K562 (cell line): ENCODE measurements around the gene KIF26B. TPM values are rescaled to one million over a fixed set of nuclear protein-coding genes. Genes with fewer than 3 reads are reported as not detected.

Experiments
- ATAC-seq: fragments of 200-7000 bp; cut with Tn5 transposase; 3 replicates; pipeline ENCODE4 v1.9.1; 2020; ENCODE audit warnings: moderate library complexity
- BruUV-seq: library from RNA; stranded (reverse); fragments of 400-500 nt; replicated peaks from 2 replicates; lab custom pipeline; 2021; lab: Mats Ljungman, UMichigan
- CTCF ChIA-PET: fragments of 300-600 bp; formaldehyde crosslinking; extraction: SDS; loops from one replicate; lab custom pipeline; 2021; ENCODE audit warnings: low intra/inter-chr PET ratio; lab: Yijun Ruan, JAX
- POLR2A ChIA-PET: fragments of 300-600, 350-650 bp; sonication (Branson Sonifier 250); formaldehyde crosslinking; extraction: SDS; loops from one replicate; lab custom pipeline; 2021; ENCODE audit warnings: antibody characterized with exemption, inconsistent platforms; lab: Yijun Ruan, JAX
- DNase-seq, 4 experiments: peaks; one replicate each; pipeline versions ENCODE4 v3.0.0 to v3.0.0-alpha.2; 2011 to 2018; ENCODE audit warnings: low spot score in 3 of 4, mixed read lengths in 3 of 4; ENCODE audit errors: extremely low read depth in 1 of 4
- FAIRE-seq: peaks from 2 replicates; lab custom pipeline; 2011; peaks lifted over from hg19 to GRCh38; lab: Jason Lieb, UNC
- H2AFZ ChIP-seq: 2 replicates; pipeline ENCODE4 v1.6.0; 2011; ENCODE audit warnings: low read depth, low read length, control low read depth, inconsistent platforms
- H3K27ac ChIP-seq: fragments of 200-600 bp; 3 replicates; pipeline ENCODE4 v1.8.0; 2011; ENCODE audit warnings: low read depth, mild to moderate bottlenecking, control low read depth, inconsistent platforms, low read length, moderate library complexity, mixed read lengths; ENCODE audit errors: extremely low read depth
- H3K27me3 ChIP-seq, 2 experiments: fragments of 300-600 bp in 1 of 2; 2 replicates in 1 of 2; 3 replicates in 1 of 2; pipeline versions ENCODE4 v1.6.0 to v1.8.0; 2011; ENCODE audit warnings: inconsistent platforms in 2 of 2, low read length in 2 of 2, mild to moderate bottlenecking in 1 of 2, mixed read lengths in 1 of 2, moderate library complexity in 1 of 2; ENCODE audit not compliant: control insufficient read depth in 2 of 2, insufficient read depth in 2 of 2
- H3K36me3 ChIP-seq: fragments of 300-600 bp; 3 replicates; pipeline ENCODE4 v1.8.0; 2011; ENCODE audit warnings: mild to moderate bottlenecking, low read length, inconsistent platforms; ENCODE audit not compliant: control insufficient read depth, insufficient read depth
- H3K4me1 ChIP-seq, 2 experiments: fragments of 200-600 bp in 1 of 2; replicated peaks in 1 of 2; 2 replicates in 1 of 2; 3 replicates in 1 of 2; pipeline versions ENCODE4 v1.5.1 to v1.8.0; 2011; ENCODE audit warnings: inconsistent platforms in 2 of 2, low read length in 2 of 2, mild to moderate bottlenecking in 1 of 2, mixed read lengths in 1 of 2, moderate library complexity in 1 of 2; ENCODE audit not compliant: control insufficient read depth in 2 of 2, insufficient read depth in 2 of 2
- H3K4me2 ChIP-seq: 2 replicates; pipeline ENCODE4 v1.6.1; 2011; ENCODE audit warnings: low read length, control low read depth, inconsistent platforms, mixed read lengths; ENCODE audit not compliant: insufficient read depth
- H3K4me3 ChIP-seq: fragments of 200-600 bp; sonication (generic), shearing (Covaris generic); 2 replicates; pipeline ENCODE4 v1.5.1; 2016; ENCODE audit warnings: control low read depth, inconsistent platforms
- H3K79me2 ChIP-seq: fragments of 200-600 bp; 3 replicates; pipeline ENCODE4 v1.8.0; 2011; ENCODE audit warnings: low read length, inconsistent platforms; ENCODE audit not compliant: control insufficient read depth, insufficient read depth
- H3K9ac ChIP-seq, 2 experiments: 2 replicates each; pipeline versions ENCODE4 v1.6.0 to v1.6.1; 2011; ENCODE audit warnings: low read depth in 2 of 2, low read length in 2 of 2, control low read depth in 1 of 2, inconsistent platforms in 1 of 2, mild to moderate bottlenecking in 1 of 2, mixed read lengths in 1 of 2; ENCODE audit not compliant: insufficient read depth in 1 of 2
- H3K9me1 ChIP-seq: one replicate; pipeline ENCODE4 v1.6.0; 2011; ENCODE audit warnings: inconsistent platforms, mild to moderate bottlenecking, low read length, moderate library complexity; ENCODE audit not compliant: control insufficient read depth, insufficient read depth
- H3K9me3 ChIP-seq: replicated peaks from 2 replicates; pipeline ENCODE4 v1.5.1; 2011; ENCODE audit warnings: low read depth, low read length, inconsistent platforms; ENCODE audit not compliant: control insufficient read depth, insufficient read depth
- H4K20me1 ChIP-seq: replicated peaks from 2 replicates; pipeline ENCODE4 v1.6.1; 2011; ENCODE audit warnings: low read length, inconsistent platforms, mixed read lengths; ENCODE audit not compliant: control insufficient read depth, insufficient read depth
- L3MBTL2 ChIP-seq: fragments of 450-650 bp; IDR thresholded peaks from 2 replicates; pipeline ENCODE4 v1.6.1; 2016; ENCODE audit warnings: mild to moderate bottlenecking, moderate library complexity
- MAFF ChIP-seq: IDR thresholded peaks from 2 replicates; pipeline ENCODE4 v1.6.1; 2012; ENCODE audit warnings: low read length, improper control_type of control experiment
- MEF2A ChIP-seq: IDR thresholded peaks from 2 replicates; pipeline ENCODE4 v1.6.1; 2011; ENCODE audit warnings: low read depth, mild to moderate bottlenecking, low read length, moderate library complexity; ENCODE audit not compliant: control insufficient read depth
- POLR2AphosphoS5 ChIP-seq: IDR thresholded peaks from 2 replicates; pipeline ENCODE4 v1.6.1; 2011; ENCODE audit warnings: mild to moderate bottlenecking, low read depth, low read length, moderate library complexity; ENCODE audit not compliant: control insufficient read depth, insufficient read depth
- RBM22 ChIP-seq: fragments of 200-400 bp; formaldehyde crosslinking; IDR thresholded peaks from 2 replicates; pipeline ENCODE4 v1.6.1; 2018; ENCODE audit warnings: low read length, low read depth; ENCODE audit not compliant: poor library complexity, severe bottlenecking
- SRSF7 ChIP-seq: fragments of 200-400 bp; formaldehyde crosslinking; optimal IDR thresholded peaks from 2 replicates; pipeline ENCODE3; 2017; ENCODE audit warnings: mild to moderate bottlenecking, low read depth, low read length
- ZNF696 ChIP-seq: fragments of 250-450 bp; sonication (Bioruptor Pico); conservative IDR thresholded peaks from 2 replicates; pipeline ENCODE4 v1.4.0; 2020; ENCODE audit warnings: mild to moderate bottlenecking, moderate library complexity
- WGBS: fragments of 100-300 bp; shearing (Covaris generic); methylation state at CpG from one replicate; pipeline ENCODE4 v1.1.6; 2016; ENCODE audit warnings: low coverage, mixed read lengths; ENCODE audit not compliant: insufficient coverage; ENCODE audit errors: missing lambda C conversion rate; 5-methylcytosine and 5-hydroxymethylcytosine counted together
- in situ Hi-C: fragments of 300-500 bp; cut with MboI; formaldehyde crosslinking; loops from 4 replicates; pipeline ENCODE4 v1.15.0; 2018; ENCODE audit warnings: inconsistent platforms, mixed read lengths
- intact Hi-C: fragments of 100-400 bp; cut with micrococcal nuclease; formaldehyde crosslinking; loops from 2 replicates; pipeline ENCODE4 v1.14.2; 2022
- polyA plus RNA-seq, 8 experiments: library from polyadenylated mRNA; depleted of rRNA in 4 of 8; stranded (reverse) in 5 of 8; unstranded in 3 of 8; fragments of >200 nt; fragmentation: Nextera tagmentation in 2 of 8; fragmentation: Illumina TruSeq in 1 of 8; extraction: Ambion mirVana in 2 of 8; extraction: Trizol in 1 of 8; gene quantifications; 2 replicates each; pipeline versions ENCODE4 v1.2.1 to v1.2.3, GENCODE V29; 2011 to 2014; ENCODE audit warnings: inconsistent platforms in 1 of 8, missing spikeins in 1 of 8
- total RNA-seq, 7 experiments: library from RNA; depleted of rRNA in 6 of 7; stranded (reverse); fragments of >200 nt in 6 of 7; fragmentation: Illumina TruSeq in 2 of 7; extraction: Trizol in 2 of 7; gene quantifications; 2 replicates each; pipeline versions ENCODE4 v1.2.1 to v1.2.3, GENCODE V29; 2011 to 2021; ENCODE audit warnings: low replicate concordance in 1 of 7
- TF ChIP-seq, protein P1 (sequence below): fragments of 250-450 bp; sonication (Bioruptor Pico); IDR thresholded peaks from 2 replicates; pipeline ENCODE4 v1.5.0; 2022; ENCODE audit warnings: mild to moderate bottlenecking
- TF ChIP-seq, protein P2 (sequence below): fragments of 450-650 bp; formaldehyde crosslinking; IDR thresholded peaks from 2 replicates; pipeline ENCODE4 v1.4.0; 2020; ENCODE audit warnings: mild to moderate bottlenecking, mixed read lengths

KIF26B gene
- total and polyA plus RNA-seq, 9 of the 15 experiments (the other 6 are each of a cell fraction or from before 2014, with no cell fraction given) = 0.02 to 0.08 (median 0.03) TPM; not detected in 6

DNA sequence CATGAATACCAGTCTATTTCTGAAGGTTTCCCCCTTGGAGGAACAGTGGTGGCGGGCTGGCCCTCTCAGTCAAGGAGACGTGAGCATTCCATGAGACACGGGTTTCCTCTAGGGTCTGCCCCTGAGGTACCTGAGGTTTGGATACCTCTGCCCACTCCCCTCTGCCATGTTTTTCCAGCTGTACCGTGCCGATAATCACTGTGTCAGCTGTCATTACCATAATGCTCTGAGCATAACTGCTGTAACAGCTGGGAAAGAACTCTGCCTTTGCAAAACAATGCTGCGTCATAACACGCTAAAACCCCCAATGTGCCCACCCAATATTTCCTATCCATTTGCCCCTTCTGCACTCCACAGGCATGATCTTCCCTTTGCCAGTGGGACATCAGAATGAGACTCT, 425.1 kb downstream of the KIF26B start:
- Histone ChIP-seq H3K79me2 (no peaks in the 10 kb centered on the region), H3K4me3 (no peak overlapping the region), H3K9ac (no peak overlapping the region), H3K9me1 (no peaks in the 10 kb centered on the region), H4K20me1 (no peaks in the 10 kb centered on the region), H3K4me1 (no peaks in the 10 kb centered on the region), H3K4me2 (no peak overlapping the region), H3K27ac (no peak overlapping the region), H3K36me3 (no peaks in the 10 kb centered on the region), H3K27me3 (peaks cover 14 to 56% of the 10 kb centered on the region in 2 experiments; a peak in 3 of 5 replicates), H2AFZ (no peak overlapping the region), H3K9me3 (no peaks in the 10 kb centered on the region)
- FAIRE-seq = no peak
- CTCF ChIA-PET = no interaction called here
- BruUV-seq = no TSS peak
- POLR2A ChIA-PET = interaction anchor here (0.6 kb wide), 1 partner anchor 31 kb away, joined by 3 read pairs; no protein-coding TSS in a partner anchor
- no peak for DNase-seq
- TF ChIP-seq, protein P1, sequence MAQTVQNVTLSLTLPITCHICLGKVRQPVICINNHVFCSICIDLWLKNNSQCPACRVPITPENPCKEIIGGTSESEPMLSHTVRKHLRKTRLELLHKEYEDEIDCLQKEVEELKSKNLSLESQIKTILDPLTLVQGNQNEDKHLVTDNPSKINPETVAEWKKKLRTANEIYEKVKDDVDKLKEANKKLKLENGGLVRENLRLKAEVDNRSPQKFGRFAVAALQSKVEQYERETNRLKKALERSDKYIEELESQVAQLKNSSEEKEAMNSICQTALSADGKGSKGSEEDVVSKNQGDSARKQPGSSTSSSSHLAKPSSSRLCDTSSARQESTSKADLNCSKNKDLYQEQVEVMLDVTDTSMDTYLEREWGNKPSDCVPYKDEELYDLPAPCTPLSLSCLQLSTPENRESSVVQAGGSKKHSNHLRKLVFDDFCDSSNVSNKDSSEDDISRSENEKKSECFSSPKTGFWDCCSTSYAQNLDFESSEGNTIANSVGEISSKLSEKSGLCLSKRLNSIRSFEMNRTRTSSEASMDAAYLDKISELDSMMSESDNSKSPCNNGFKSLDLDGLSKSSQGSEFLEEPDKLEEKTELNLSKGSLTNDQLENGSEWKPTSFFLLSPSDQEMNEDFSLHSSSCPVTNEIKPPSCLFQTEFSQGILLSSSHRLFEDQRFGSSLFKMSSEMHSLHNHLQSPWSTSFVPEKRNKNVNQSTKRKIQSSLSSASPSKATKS (CRISPR knock-in tag) = no peak
- TF ChIP-seq L3MBTL2 = no peak
- TF ChIP-seq POLR2AphosphoS5 = no peak
- TF ChIP-seq, protein P2, sequence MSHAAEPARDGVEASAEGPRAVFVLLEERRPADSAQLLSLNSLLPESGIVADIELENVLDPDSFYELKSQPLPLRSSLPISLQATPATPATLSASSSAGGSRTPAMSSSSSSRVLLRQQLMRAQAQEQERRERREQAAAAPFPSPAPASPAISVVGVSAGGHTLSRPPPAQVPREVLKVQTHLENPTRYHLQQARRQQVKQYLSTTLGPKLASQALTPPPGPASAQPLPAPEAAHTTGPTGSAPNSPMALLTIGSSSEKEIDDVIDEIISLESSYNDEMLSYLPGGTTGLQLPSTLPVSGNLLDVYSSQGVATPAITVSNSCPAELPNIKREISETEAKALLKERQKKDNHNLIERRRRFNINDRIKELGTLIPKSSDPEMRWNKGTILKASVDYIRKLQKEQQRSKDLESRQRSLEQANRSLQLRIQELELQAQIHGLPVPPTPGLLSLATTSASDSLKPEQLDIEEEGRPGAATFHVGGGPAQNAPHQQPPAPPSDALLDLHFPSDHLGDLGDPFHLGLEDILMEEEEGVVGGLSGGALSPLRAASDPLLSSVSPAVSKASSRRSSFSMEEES (CRISPR knock-in tag) = no peak
- TF ChIP-seq RBM22 = no peak
- TF ChIP-seq ZNF696 (CRISPR knock-in tag) = no peak
- no peak for TF ChIP-seq SRSF7
- TF ChIP-seq MEF2A = no peak
- TF ChIP-seq MAFF = no peak
- 2% methylated on average over 7 of the region's 7 CpGs for WGBS
- ATAC-seq = no peak
- in situ Hi-C loops = no loop called here
- intact Hi-C loops = no loop called here
